ENCODE measurements around the gene TMPRSS5. TPM values are rescaled to one million over a fixed set of nuclear protein-coding genes. Genes with fewer than 3 reads are reported as not detected.
A peak's percentile ranks its signal among the peaks of the same experiment; 100 is the strongest.

The TMPRSS5 gene
- polyA plus RNA-seq, 1 donor from 2014 or later = 2.6 TPM

DNA sequence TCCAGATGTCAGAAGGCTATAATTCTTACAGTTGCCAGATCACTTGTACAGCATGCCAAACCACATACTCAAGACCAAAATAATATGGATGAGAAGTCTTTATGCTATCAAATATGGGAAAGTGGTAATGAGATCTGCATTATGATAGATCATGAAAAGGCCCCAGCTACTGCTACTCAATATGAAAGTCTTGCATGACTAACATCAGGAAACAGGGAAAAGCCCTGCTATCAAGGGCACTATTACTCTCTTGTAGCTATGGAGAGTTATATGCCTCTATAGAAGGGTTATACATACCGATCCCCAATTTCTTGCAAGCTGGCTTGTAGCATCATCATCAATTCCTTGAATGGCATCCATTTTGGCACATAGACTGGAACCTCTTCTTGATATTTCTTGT is 30.2 kb upstream of the TMPRSS5 start:
- Histone ChIP-seq H3K4me3 (ENCODE audit: low read length) (no peak overlapping the region), H3K9me2 (ENCODE audit: insufficient read depth, low read length) (no peaks in the 10 kb centered on the region), H3K4me2 (ENCODE audit: low read length) (no peak overlapping the region), H2AFZ (ENCODE audit: low read depth, low read length) (no peak overlapping the region), H3K27ac (ENCODE audit: low read length) (no peak overlapping the region), H3K36me3 (ENCODE audit: insufficient read depth, low read length) (peaks cover 5% of the 10 kb centered on the region), H3F3A (ENCODE audit: insufficient read depth, low read length, poor library complexity, severe bottlenecking) (no peaks in the 10 kb centered on the region), H3K9me3 (ENCODE audit: low read length) (no peaks in the 10 kb centered on the region), H3K27me3 (ENCODE audit: insufficient read depth, low read depth, low read length) (no peaks in the 10 kb centered on the region), H3K9ac (ENCODE audit: low read length) (no peak overlapping the region), H3K79me2 (replicated peaks; ENCODE audit: insufficient read depth, low read length) (no peaks in the 10 kb centered on the region), H4K20me1 (ENCODE audit: insufficient read depth) (no peaks in the 10 kb centered on the region)
- TF ChIP-seq, protein P1, sequence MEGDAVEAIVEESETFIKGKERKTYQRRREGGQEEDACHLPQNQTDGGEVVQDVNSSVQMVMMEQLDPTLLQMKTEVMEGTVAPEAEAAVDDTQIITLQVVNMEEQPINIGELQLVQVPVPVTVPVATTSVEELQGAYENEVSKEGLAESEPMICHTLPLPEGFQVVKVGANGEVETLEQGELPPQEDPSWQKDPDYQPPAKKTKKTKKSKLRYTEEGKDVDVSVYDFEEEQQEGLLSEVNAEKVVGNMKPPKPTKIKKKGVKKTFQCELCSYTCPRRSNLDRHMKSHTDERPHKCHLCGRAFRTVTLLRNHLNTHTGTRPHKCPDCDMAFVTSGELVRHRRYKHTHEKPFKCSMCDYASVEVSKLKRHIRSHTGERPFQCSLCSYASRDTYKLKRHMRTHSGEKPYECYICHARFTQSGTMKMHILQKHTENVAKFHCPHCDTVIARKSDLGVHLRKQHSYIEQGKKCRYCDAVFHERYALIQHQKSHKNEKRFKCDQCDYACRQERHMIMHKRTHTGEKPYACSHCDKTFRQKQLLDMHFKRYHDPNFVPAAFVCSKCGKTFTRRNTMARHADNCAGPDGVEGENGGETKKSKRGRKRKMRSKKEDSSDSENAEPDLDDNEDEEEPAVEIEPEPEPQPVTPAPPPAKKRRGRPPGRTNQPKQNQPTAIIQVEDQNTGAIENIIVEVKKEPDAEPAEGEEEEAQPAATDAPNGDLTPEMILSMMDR (IDR thresholded peaks at IDR 0.05; ENCODE audit: poor library complexity, severe bottlenecking) = no peak
- TF ChIP-seq POLR2AphosphoS5 (IDR thresholded peaks at IDR 0.05) (no peak), SMC3 (conservative IDR thresholded peaks at IDR 0.05; ENCODE audit: poor library complexity) (no peak), MXI1 (conservative IDR thresholded peaks at IDR 0.05; ENCODE audit: poor library complexity, severe bottlenecking) (no peak), EP300 (conservative IDR thresholded peaks at IDR 0.05; ENCODE audit: poor library complexity, severe bottlenecking) (no peak)

DNA sequence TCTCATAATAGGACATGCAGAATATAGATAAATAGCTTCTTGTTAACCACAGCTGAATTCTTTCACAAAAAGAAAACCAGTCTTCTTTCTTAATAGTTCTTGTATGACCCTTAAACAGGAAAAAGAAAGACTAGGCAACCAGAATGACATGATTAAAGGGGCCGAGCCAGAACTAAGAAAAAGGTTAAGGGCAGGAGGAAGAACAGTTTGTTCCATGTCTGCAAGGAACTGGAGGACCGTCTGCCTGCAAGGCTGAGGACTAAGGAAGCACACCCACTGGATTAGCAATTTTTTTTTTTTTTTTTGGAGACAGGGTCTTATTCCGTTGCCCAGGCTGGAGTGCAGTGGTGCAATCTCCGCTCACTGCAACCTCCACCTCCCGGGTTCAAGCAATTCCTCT is 26.0 kb upstream of the TMPRSS5 start:
- H3K4me2 ChIP-seq (ENCODE audit: low read length) = no peak overlapping the region
- H3K36me3 ChIP-seq (ENCODE audit: insufficient read depth, low read length) = peaks cover 3% of the 10 kb centered on the region
- H3K4me3 ChIP-seq (ENCODE audit: low read length) = no peak overlapping the region

DNA sequence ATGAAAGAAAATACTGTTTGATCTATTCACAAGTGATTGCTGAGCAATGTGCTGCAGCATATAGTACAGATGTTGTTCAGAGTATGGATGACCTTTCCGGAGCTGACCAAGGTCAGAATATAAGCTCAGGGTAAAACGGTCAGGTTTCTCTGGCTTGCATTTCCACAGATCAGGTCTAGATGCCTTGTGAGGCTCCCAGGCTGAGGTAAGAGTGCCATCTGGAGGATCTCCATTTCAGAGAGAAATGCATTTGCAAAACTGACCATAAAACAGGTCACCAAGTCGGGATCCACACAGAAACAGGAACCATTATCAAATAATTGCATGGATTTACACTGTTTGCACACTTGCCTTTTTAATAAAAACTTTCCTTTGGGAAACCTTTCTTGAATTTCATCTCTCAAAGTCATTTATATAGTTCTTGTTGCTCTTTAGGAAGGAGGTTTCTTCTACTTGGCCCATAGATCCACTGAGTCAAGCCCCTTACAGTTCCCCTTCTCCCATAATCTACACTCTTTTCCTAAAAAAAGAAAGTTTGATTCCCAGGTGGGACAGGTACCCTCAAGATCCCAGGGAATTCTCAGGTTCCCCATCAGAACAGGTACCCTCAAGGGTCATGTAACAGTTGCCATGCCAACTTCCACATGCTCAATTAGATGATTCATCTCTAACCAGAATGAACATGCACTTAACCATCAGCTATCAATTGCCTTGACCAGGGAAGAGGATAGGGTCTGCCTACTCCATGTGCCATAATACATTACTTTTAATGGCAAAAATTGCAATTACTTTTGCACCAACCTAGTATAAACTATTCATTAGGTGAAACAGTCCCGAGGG is 25.0 kb upstream of the TMPRSS5 start:
- no peak overlapping the region for H3K27ac ChIP-seq (ENCODE audit: low read length)
- no peaks in the 10 kb centered on the region for H3K9me2 ChIP-seq (ENCODE audit: insufficient read depth, low read length)
- no peak overlapping the region for H3K9ac ChIP-seq (ENCODE audit: low read length)
- H4K20me1 ChIP-seq (ENCODE audit: insufficient read depth) = no peaks in the 10 kb centered on the region
- H3K79me2 ChIP-seq (replicated peaks; ENCODE audit: insufficient read depth, low read length) = no peaks in the 10 kb centered on the region
- H3F3A ChIP-seq (ENCODE audit: insufficient read depth, low read length, poor library complexity, severe bottlenecking) = no peaks in the 10 kb centered on the region
- no peak overlapping the region for H3K4me3 ChIP-seq (ENCODE audit: low read length)
- H3K36me3 ChIP-seq (ENCODE audit: insufficient read depth, low read length) = no peaks in the 10 kb centered on the region
- no peaks in the 10 kb centered on the region for H3K9me3 ChIP-seq (ENCODE audit: low read length)
- H3K4me2 ChIP-seq (ENCODE audit: low read length) = no peak overlapping the region
- H3K27me3 ChIP-seq (ENCODE audit: insufficient read depth, low read depth, low read length) = no peaks in the 10 kb centered on the region
- H2AFZ ChIP-seq (ENCODE audit: low read depth, low read length) = no peak overlapping the region
- TF ChIP-seq, protein P1 (IDR thresholded peaks at IDR 0.05; ENCODE audit: poor library complexity, severe bottlenecking) = peak; percentile 91
- TF ChIP-seq, protein P2, sequence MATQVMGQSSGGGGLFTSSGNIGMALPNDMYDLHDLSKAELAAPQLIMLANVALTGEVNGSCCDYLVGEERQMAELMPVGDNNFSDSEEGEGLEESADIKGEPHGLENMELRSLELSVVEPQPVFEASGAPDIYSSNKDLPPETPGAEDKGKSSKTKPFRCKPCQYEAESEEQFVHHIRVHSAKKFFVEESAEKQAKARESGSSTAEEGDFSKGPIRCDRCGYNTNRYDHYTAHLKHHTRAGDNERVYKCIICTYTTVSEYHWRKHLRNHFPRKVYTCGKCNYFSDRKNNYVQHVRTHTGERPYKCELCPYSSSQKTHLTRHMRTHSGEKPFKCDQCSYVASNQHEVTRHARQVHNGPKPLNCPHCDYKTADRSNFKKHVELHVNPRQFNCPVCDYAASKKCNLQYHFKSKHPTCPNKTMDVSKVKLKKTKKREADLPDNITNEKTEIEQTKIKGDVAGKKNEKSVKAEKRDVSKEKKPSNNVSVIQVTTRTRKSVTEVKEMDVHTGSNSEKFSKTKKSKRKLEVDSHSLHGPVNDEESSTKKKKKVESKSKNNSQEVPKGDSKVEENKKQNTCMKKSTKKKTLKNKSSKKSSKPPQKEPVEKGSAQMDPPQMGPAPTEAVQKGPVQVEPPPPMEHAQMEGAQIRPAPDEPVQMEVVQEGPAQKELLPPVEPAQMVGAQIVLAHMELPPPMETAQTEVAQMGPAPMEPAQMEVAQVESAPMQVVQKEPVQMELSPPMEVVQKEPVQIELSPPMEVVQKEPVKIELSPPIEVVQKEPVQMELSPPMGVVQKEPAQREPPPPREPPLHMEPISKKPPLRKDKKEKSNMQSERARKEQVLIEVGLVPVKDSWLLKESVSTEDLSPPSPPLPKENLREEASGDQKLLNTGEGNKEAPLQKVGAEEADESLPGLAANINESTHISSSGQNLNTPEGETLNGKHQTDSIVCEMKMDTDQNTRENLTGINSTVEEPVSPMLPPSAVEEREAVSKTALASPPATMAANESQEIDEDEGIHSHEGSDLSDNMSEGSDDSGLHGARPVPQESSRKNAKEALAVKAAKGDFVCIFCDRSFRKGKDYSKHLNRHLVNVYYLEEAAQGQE (IDR thresholded peaks at IDR 0.05; ENCODE audit: borderline replicate concordance) = no peak
- peak; percentile 99 for TF ChIP-seq SMC3 (conservative IDR thresholded peaks at IDR 0.05; ENCODE audit: poor library complexity)
- TF ChIP-seq RAD21 (conservative IDR thresholded peaks at IDR 0.05) = peak; percentile 97
- no peak for TF ChIP-seq EZH2 (IDR thresholded peaks at IDR 0.05; ENCODE audit: borderline replicate concordance, insufficient read depth, low read length, poor library complexity, severe bottlenecking)
- no peak for TF ChIP-seq EP300 (conservative IDR thresholded peaks at IDR 0.05; ENCODE audit: poor library complexity, severe bottlenecking)
- TF ChIP-seq TAF1 (IDR thresholded peaks at IDR 0.05; ENCODE audit: low read depth) = no peak
- TF ChIP-seq POLR2AphosphoS5 (IDR thresholded peaks at IDR 0.05) = no peak

More for the DNA sequence above, 26.0 kb upstream of the TMPRSS5 start:
- Histone ChIP-seq H4K20me1 (ENCODE audit: insufficient read depth) (no peaks in the 10 kb centered on the region), H2AFZ (ENCODE audit: low read depth, low read length) (no peak overlapping the region), H3K27me3 (ENCODE audit: insufficient read depth, low read depth, low read length) (no peaks in the 10 kb centered on the region), H3K9ac (ENCODE audit: low read length) (no peak overlapping the region), H3F3A (ENCODE audit: insufficient read depth, low read length, poor library complexity, severe bottlenecking) (no peaks in the 10 kb centered on the region), H3K79me2 (replicated peaks; ENCODE audit: insufficient read depth, low read length) (no peaks in the 10 kb centered on the region), H3K27ac (ENCODE audit: low read length) (no peak overlapping the region), H3K9me2 (ENCODE audit: insufficient read depth, low read length) (no peaks in the 10 kb centered on the region), H3K9me3 (ENCODE audit: low read length) (no peaks in the 10 kb centered on the region)
- TF ChIP-seq EP300 (conservative IDR thresholded peaks at IDR 0.05; ENCODE audit: poor library complexity, severe bottlenecking) (no peak), SMC3 (conservative IDR thresholded peaks at IDR 0.05; ENCODE audit: poor library complexity) (no peak)
- TF ChIP-seq, protein P1 (IDR thresholded peaks at IDR 0.05; ENCODE audit: poor library complexity, severe bottlenecking) = no peak
